Fibroblast of skin of left biceps (primary cell): ENCODE results near the gene EIF4E3.

Experiments
- DNase-seq, 2 experiments: peaks; one replicate each; pipeline ENCODE4 v3.0.0-alpha.2; 2013; ENCODE audit warnings: low read depth in 2 of 2

EIF4E3 gene

GRCh38 chr3:71650372-71650771 lies 74.8 kb downstream of the EIF4E3 start:
- no peak for DNase-seq

- DNase-seq = no peak
Measured at GRCh38 chr3:71649757-71650156, 75.4 kb downstream of the EIF4E3 start.

GRCh38 chr3:71647751-71648150 lies 77.5 kb downstream of the EIF4E3 start:
- no peak for DNase-seq

- DNase-seq = no peak
Measured at GRCh38 chr3:71646971-71647370, 78.2 kb downstream of the EIF4E3 start.

- DNase-seq = no peak
Measured at GRCh38 chr3:71645140-71645539, 80.1 kb downstream of the EIF4E3 start.

- DNase-seq = no peak
Measured at GRCh38 chr3:71641674-71642073, 83.5 kb downstream of the EIF4E3 start.

- DNase-seq = no peak
Measured at GRCh38 chr3:71640331-71640983, 84.7 kb downstream of the EIF4E3 start.

- no peak for DNase-seq
Measured at GRCh38 chr3:71636482-71636881, 88.7 kb downstream of the EIF4E3 start.

- DNase-seq = no peak
Measured at GRCh38 chr3:71636001-71636400, 89.2 kb downstream of the EIF4E3 start.

- DNase-seq = no peak
Measured at GRCh38 chr3:71634671-71635070, 90.5 kb downstream of the EIF4E3 start.

GRCh38 chr3:71629711-71630110 lies 95.5 kb downstream of the EIF4E3 start:
- no peak for DNase-seq

- DNase-seq = peak; percentile 80 to 84
Measured at GRCh38 chr3:71629289-71629688, 95.9 kb downstream of the EIF4E3 start.

GRCh38 chr3:71628522-71628921 lies 96.7 kb downstream of the EIF4E3 start:
- peak; percentile 56 to 57 for DNase-seq

GRCh38 chr3:71625676-71626075 lies 99.5 kb downstream of the EIF4E3 start:
- no peak for DNase-seq
